ENCODE results near the gene DYNC2H1.

DYNC2H1 gene

GRCh38 chr11:103484545-103484944, 375.3 kb downstream of the DYNC2H1 start (continued):
- TF ChIP-seq AEBP2 (tag by site-specific recombination; IDR thresholded peaks at IDR 0.05; ENCODE audit: borderline replicate concordance) (no peak), ZNF529 (tag by site-specific recombination; IDR thresholded peaks at IDR 0.05; ENCODE audit: insufficient replicate concordance) (no peak)

- no peaks in the 10 kb centered on the region for H3K36me3 ChIP-seq (ENCODE audit: control insufficient read depth in 2 of 2, insufficient read depth in 1 of 2, low read length in 2 of 2)
- CTCF ChIA-PET = no interaction called here
- POLR2A ChIA-PET = no interaction called here
These were observed 377.4 kb downstream of the DYNC2H1 start for GRCh38 chr11:103486604-103487003.

More at GRCh38 chr11:103486604-103487003, 377.4 kb downstream of the DYNC2H1 start:
- Histone ChIP-seq H3K9me3 (ENCODE audit: control insufficient read depth, insufficient read depth, low read depth, low read length) (no peaks in the 10 kb centered on the region), H3K4me1 (ENCODE audit: control insufficient read depth, insufficient read depth, low read length) (no peaks in the 10 kb centered on the region), H3K27ac (ENCODE audit: extremely low read depth, low read depth, low read length) (no peak overlapping the region), H3K4me3 (ENCODE audit: low read depth, low read length) (no peak overlapping the region)
- no peak for TF ChIP-seq EGR2 (tag by site-specific recombination; IDR thresholded peaks at IDR 0.05; ENCODE audit: low read depth)
- TF ChIP-seq YY1 (tag by site-specific recombination; IDR thresholded peaks at IDR 0.05) = no peak
- no peak for TF ChIP-seq ZNF335 (tag by site-specific recombination; conservative IDR thresholded peaks at IDR 0.05)
- TF ChIP-seq BCL6B (tag by site-specific recombination; IDR thresholded peaks at IDR 0.05) = no peak
- no peak for TF ChIP-seq ZNF24 (tag by site-specific recombination; IDR thresholded peaks at IDR 0.05)
- TF ChIP-seq HIC1 (tag by site-specific recombination; IDR thresholded peaks at IDR 0.05) = no peak
- TF ChIP-seq ZNF560 (tag by site-specific recombination; IDR thresholded peaks at IDR 0.05; ENCODE audit: borderline replicate concordance) = no peak
- TF ChIP-seq ZXDB (tag by site-specific recombination; IDR thresholded peaks at IDR 0.05) = no peak
- no peak for TF ChIP-seq PRDM1 (tag by site-specific recombination; IDR thresholded peaks at IDR 0.05)
- TF ChIP-seq ZNF302 (tag by site-specific recombination; IDR thresholded peaks at IDR 0.05; ENCODE audit: low read depth) = no peak
- TF ChIP-seq PATZ1 (tag by site-specific recombination; IDR thresholded peaks at IDR 0.05) = no peak
- no peak for TF ChIP-seq ZNF785 (tag by site-specific recombination; IDR thresholded peaks at IDR 0.05)
- no peak for TF ChIP-seq ZNF362 (tag by site-specific recombination; IDR thresholded peaks at IDR 0.05)
